H1 (cell line): ENCODE data around the gene FOXG1.

Experiments
- ATF3 ChIP-seq: IDR thresholded peaks from 2 replicates; pipeline ENCODE4 v1.6.1; 2011; ENCODE audit warnings: low read depth, mild to moderate bottlenecking, low read length; ENCODE audit not compliant: insufficient read depth
- CHD1 ChIP-seq: IDR thresholded peaks from 2 replicates; pipeline ENCODE4 v1.6.1; 2012; ENCODE audit warnings: low read depth, low read length, improper control_type of control experiment
- CHD2 ChIP-seq: IDR thresholded peaks from 2 replicates; pipeline ENCODE4 v1.6.1; 2012; ENCODE audit warnings: low read length, improper control_type of control experiment
- CTCF ChIP-seq, 3 experiments: IDR thresholded peaks; 1 replicate in 2 of 3; 2 replicates in 1 of 3; pipeline versions ENCODE4 v1.5.1 to v1.6.1; 2011; ENCODE audit warnings: low read length in 3 of 3, mild to moderate bottlenecking in 3 of 3, inconsistent platforms in 2 of 3, low read depth in 1 of 3, moderate library complexity in 1 of 3; ENCODE audit not compliant: insufficient read depth in 1 of 3; ENCODE audit errors: control extremely low read depth in 1 of 3
- EP300 ChIP-seq, 2 experiments: IDR thresholded peaks; 1 replicate in 1 of 2; 2 replicates in 1 of 2; pipeline ENCODE4 v1.6.1; 2011 to 2012; ENCODE audit warnings: low read depth in 2 of 2, low read length in 2 of 2, mild to moderate bottlenecking in 2 of 2, borderline replicate concordance in 1 of 2, inconsistent platforms in 1 of 2, moderate library complexity in 1 of 2
- EZH2 ChIP-seq: fragments of 200-600 bp; sonication (generic); IDR thresholded peaks from 2 replicates; pipeline ENCODE4 v1.7.1; 2012; ENCODE audit warnings: low read depth, mild to moderate bottlenecking, moderate library complexity, low read length, inconsistent platforms; ENCODE audit not compliant: severe bottlenecking
- FOSL1 ChIP-seq: IDR thresholded peaks from 2 replicates; pipeline ENCODE4 v1.6.1; 2011; ENCODE audit warnings: mild to moderate bottlenecking, low read depth, low read length, moderate library complexity; ENCODE audit not compliant: insufficient read depth
- PHF8 ChIP-seq: fragments of 200-600 bp; sonication (generic); conservative IDR thresholded peaks from 2 replicates; pipeline ENCODE4 v1.7.1; 2012; ENCODE audit warnings: low read depth, mild to moderate bottlenecking, inconsistent platforms, low read length, moderate library complexity
- POLR2A ChIP-seq, 2 experiments: IDR thresholded peaks; 1 replicate in 1 of 2; 2 replicates in 1 of 2; pipeline ENCODE4 v1.6.1; 2011; ENCODE audit warnings: low read depth in 2 of 2, low read length in 2 of 2, mild to moderate bottlenecking in 2 of 2; ENCODE audit errors: control extremely low read depth in 1 of 2
- RAD21 ChIP-seq, 2 experiments: IDR thresholded peaks in 1 of 2; conservative IDR thresholded peaks in 1 of 2; 2 replicates each; pipeline ENCODE4 v1.6.1; 2011; ENCODE audit warnings: low read depth in 2 of 2, low read length in 2 of 2, improper control_type of control experiment in 1 of 2, inconsistent platforms in 1 of 2, mild to moderate bottlenecking in 1 of 2, moderate library complexity in 1 of 2
- SIN3A ChIP-seq, 2 experiments: IDR thresholded peaks in 1 of 2; conservative IDR thresholded peaks in 1 of 2; 2 replicates each; pipeline ENCODE4 v1.6.1; 2011 to 2012; ENCODE audit warnings: low read length in 2 of 2, improper control_type of control experiment in 1 of 2, low read depth in 1 of 2, mild to moderate bottlenecking in 1 of 2
- SP1 ChIP-seq: IDR thresholded peaks from 2 replicates; pipeline ENCODE4 v1.6.1; 2011; ENCODE audit warnings: low read depth, low read length
- USF2 ChIP-seq: IDR thresholded peaks from 2 replicates; pipeline ENCODE4 v1.6.1; 2011; ENCODE audit warnings: low read length, improper control_type of control experiment
- ZNF274 ChIP-seq: IDR thresholded peaks from 2 replicates; pipeline ENCODE4 v1.7.0; 2012; ENCODE audit warnings: low read length, borderline replicate concordance; ENCODE audit errors: extremely low read depth

GRCh38 chr14:28767853-28768741 is 1.5 kb downstream of the FOXG1 start:
- peak; percentile 28; the same call in 1 of the 2 replicates for TF ChIP-seq SP1
- TF ChIP-seq CTCF (IDR thresholded peaks at IDR 0.05; ENCODE audit: control extremely low read depth in 1 of 3, insufficient read depth in 1 of 3, low read depth in 1 of 3, low read length in 3 of 3) = peak; percentile 45 to 69 (median 61)
- TF ChIP-seq RAD21 (IDR thresholded peaks at IDR 0.05 in 1 of 2, conservative IDR thresholded peaks at IDR 0.05 in 1 of 2; ENCODE audit: low read depth in 2 of 2, low read length in 2 of 2) = peak in 1 of 2 experiments; percentile 22; a peak in 2 of 4 replicates
- TF ChIP-seq POLR2A (IDR thresholded peaks at IDR 0.05; ENCODE audit: control extremely low read depth in 1 of 2, low read depth in 2 of 2, low read length in 2 of 2) = no peak
- peak; percentile 99 for TF ChIP-seq EZH2
- TF ChIP-seq CHD2 = peak; percentile 56; the same call in 1 of the 2 replicates
- no peak for TF ChIP-seq USF2
- TF ChIP-seq FOSL1 = no peak
- no peak for TF ChIP-seq PHF8
- TF ChIP-seq SIN3A (conservative IDR thresholded peaks at IDR 0.05 in 1 of 2, IDR thresholded peaks at IDR 0.05 in 1 of 2; ENCODE audit: low read depth in 1 of 2, low read length in 2 of 2) = 0 out of 4 replicates have a peak, but pooled peaks of 1 of the 2 experiments have one; percentile 39
- no peak for TF ChIP-seq CHD1
- TF ChIP-seq ZNF274 = no peak
- no peak for TF ChIP-seq EP300 (IDR thresholded peaks at IDR 0.05; ENCODE audit: borderline replicate concordance in 1 of 2, low read depth in 2 of 2, low read length in 2 of 2)
- no peak for TF ChIP-seq ATF3
